Subcutaneous adipose tissue (tissue), 4 donors: ENCODE measurements around the gene TBC1D13. TPM values are rescaled to one million over a fixed set of nuclear protein-coding genes. Genes with fewer than 3 reads are reported as not detected.

Experiments used
- total RNA-seq, 4 donors: library from RNA; depleted of rRNA; stranded (reverse); fragments of >200 nt; gene quantifications; one replicate each; pipeline ENCODE4 v1.1.0, GENCODE V29; 2016
- TF ChIP-seq, protein P1 (sequence below): fragments of 450-650 bp; IDR thresholded peaks from one replicate; pipeline ENCODE4 v1.5.1; 2016; ENCODE audit warnings: low read depth, mild to moderate bottlenecking, control low read depth, antibody characterized with exemption, moderate library complexity

TBC1D13 gene
- total RNA-seq, 4 donors from 2014 or later = 9.0 to 27.9 (median 12.4) TPM

DNA sequence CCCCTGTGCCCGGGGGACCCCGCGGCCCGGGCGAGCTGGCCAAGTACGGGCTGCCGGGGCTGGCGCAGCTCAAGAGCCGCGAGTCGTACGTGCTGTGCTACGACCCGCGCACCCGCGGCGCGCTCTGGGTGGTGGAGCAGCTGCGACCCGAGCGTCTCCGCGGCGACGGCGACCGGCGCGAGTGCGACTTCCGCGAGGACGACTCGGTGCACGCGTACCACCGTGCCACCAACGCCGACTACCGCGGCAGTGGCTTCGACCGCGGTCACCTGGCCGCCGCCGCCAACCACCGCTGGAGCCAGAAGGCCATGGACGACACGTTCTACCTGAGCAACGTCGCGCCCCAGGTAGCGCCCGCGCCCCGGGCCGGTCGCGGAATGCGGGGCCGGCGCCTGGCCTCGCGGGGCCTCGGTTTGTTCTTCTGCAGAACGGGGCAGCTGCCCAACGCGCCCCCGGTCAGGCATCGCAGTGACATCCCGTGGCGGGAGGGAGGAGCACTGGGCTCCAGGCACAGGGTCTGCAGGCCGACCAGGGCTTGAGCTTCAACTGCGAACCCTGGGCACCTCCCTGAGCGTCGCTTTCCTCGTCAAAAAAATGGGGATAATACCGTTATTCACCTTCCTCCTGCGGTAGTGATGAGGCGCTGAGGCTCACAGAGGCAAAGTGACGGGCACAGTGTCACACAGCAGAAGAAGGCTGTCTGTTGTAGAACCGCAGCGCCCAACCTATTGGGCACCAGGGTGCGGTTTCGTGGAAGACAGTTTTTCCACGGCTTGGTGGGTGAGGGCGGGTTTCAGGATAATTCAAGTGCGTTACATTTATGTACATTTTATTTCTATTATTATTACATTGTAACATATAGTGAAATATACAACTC is 32.0 kb downstream of the TBC1D13 start:
- TF ChIP-seq, protein P1, sequence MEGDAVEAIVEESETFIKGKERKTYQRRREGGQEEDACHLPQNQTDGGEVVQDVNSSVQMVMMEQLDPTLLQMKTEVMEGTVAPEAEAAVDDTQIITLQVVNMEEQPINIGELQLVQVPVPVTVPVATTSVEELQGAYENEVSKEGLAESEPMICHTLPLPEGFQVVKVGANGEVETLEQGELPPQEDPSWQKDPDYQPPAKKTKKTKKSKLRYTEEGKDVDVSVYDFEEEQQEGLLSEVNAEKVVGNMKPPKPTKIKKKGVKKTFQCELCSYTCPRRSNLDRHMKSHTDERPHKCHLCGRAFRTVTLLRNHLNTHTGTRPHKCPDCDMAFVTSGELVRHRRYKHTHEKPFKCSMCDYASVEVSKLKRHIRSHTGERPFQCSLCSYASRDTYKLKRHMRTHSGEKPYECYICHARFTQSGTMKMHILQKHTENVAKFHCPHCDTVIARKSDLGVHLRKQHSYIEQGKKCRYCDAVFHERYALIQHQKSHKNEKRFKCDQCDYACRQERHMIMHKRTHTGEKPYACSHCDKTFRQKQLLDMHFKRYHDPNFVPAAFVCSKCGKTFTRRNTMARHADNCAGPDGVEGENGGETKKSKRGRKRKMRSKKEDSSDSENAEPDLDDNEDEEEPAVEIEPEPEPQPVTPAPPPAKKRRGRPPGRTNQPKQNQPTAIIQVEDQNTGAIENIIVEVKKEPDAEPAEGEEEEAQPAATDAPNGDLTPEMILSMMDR = no peak

DNA sequence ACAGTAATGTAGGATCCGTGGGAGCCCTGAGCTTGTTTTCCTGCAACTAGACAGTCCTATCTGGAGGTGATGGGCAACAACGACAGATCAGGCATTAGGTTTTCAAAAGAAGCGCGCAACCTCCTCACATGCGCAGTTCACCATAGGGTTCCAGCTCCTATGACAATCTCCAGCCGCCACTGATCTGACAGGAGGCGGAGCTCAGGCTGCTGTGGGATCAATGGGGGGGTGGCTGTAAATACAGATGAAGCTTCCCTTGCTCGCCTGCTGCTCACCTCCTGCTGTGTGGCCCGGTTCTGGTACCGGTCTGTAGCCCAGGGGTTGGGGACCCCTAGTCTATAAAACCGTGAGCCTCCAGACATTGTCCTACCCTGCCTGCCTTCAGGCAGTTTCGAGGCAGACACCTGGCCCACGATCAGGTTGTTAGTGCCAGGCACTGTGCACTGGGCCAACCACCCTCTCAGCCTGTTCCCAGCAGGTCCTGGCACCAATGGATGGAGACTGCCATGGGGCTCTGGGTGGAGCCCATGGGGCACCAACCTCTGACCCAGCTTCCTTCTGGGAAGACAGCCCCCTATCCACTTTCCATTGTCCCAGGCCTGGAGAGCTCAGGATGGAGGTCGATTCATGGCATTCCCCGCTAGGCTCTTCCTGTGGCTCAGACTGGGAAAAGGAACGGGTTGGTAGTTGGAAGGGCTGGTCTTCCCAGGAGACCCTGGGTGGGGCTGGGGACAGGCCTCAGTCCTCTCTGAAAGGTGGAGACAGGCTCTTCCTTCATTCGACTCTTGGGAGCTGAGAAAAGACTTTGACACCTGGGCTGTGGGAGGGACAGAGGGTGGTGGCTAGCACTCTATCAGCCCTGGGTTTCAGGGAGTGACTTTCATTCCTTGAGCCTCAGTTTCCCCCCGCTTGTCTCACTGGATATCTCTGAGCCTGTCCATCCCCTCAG is 32.9 kb downstream of the TBC1D13 start:
- TF ChIP-seq, protein P1 = no peak

DNA sequence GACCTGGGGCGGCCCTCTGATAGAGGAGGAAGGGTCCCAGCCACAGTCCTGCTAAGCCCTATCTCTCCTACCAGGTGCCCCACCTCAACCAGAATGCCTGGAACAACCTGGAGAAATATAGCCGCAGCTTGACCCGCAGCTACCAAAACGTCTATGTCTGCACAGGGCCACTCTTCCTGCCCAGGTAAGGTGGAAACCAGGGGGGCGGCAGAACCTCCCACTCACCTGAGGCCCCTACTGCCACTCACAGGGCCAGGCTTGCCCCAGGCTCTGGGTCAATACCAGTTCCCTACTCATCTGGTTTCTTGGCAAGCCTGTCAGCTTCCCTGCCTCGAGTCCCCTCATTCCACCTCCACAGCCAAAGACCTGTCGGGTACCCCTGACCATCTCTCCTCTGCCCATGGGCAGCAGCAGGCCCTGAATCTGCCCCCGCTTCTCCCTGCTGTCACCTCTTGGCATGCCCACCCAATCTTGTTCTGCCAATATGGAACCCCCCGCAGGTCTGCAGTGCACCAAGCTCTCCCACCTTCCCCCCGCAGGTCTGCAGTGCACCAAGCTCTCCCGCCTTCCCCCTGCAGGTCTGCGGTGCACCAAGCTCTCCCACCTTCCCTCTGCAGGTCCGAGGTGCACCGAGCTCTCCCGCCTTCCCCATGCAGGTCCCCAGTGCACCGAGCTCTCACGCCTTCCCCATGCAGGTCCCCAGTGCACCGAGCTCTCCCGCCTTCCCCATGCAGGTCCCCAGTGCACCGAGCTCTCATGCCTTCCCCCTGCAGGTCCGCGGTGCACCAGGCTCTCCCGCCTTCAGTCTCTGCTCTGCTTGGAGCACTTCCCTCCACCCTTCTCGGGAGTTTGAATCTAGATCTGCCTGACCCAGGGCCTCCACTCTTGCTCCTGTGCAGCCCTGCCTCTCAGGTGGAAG is 33.9 kb downstream of the TBC1D13 start:
- TF ChIP-seq, protein P1 = no peak

DNA sequence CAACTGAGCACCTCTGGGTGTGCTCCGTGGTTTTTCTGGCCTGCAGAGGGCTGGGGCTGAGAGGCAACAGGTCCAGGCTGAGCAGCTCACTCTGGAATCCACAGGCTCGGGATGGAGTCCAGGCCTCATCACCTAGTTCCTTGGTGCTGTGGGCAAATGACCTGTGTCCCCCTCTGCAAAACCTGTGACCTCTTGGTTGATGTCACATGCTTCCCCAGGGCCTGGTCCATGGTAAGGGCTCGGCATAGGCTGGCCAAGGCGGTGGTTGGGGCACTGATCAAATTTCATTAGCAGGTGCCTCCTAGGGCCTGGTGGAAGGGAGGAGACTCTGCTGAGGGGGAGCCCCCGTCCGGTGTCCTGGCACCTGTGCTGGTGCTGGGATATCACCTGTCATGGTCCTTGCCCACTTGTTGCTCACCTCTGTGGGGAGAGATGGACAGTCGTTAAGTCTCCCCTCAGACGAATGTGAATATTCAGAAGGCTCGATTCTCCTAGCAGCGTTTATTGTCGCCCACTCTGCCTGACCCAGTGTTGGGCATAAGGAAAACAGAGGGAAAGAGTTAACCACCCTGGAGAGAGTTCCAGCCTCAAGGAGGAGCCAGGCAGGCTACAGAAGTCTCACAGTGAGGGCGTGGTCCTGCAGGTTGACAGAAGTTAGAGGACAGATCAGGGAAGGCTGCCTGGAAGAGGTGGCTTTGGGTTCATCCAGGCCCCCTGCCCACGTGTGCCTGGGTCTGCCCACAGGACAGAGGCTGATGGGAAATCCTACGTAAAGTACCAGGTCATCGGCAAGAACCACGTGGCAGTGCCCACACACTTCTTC is 34.7 kb downstream of the TBC1D13 start:
- TF ChIP-seq, protein P1 = no peak

DNA sequence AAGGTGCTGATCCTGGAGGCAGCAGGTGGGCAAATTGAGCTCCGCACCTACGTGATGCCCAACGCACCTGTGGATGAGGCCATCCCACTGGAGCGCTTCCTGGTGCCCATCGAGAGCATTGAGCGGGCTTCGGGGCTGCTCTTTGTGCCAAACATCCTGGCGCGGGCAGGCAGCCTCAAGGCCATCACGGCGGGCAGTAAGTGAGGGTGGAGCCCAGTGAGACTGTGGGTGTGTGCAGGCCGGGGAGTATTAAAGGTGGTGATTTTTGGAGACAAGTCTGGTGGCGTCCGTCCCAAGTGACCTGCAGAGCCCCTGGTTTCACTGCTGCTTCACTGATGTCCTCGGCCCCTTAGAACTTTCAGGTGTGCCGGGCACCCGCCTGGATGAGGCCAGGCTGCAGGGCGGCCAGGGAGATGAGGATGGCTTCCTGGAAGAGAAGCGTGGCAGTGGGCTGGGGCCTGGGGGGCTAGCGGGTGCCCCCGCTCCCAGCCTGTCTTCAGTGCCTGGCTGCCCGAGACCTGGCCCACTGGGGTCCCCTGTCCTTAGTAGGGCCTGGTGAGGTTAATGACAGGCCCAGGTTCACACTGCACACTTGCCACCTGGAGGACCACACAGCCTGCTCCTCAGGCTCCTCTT is 35.5 kb downstream of the TBC1D13 start:
- TF ChIP-seq, protein P1 = no peak

DNA sequence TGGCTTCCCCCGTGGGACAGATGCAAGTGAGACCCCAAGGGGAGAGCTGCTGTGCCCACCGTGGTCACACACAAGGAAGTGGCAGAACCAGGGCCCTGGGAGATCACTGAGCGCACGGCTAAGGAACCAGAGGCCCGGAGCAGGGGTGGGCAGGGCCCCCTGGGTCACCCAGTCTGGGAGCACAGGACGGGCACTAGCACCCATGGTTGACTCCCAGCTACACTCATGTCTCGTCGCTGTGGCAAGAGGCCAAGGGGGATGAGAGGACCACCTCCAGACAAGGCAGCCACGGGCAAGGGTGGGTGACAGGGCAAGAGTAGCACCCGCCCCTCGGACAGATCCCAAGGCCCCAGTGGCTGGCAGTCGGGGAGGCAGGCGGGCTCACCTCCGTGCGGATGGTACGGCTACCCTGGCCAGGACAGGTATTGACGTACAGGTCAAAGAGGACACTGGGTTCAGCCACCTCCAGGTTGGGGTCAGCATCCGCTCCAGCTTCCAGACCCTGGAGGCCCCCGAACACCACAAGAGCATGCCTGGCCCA is 36.4 kb downstream of the TBC1D13 start:
- TF ChIP-seq, protein P1 = no peak
